ENCODE data around the gene RAB27B. TPM values are rescaled to one million over a fixed set of nuclear protein-coding genes. Genes with fewer than 3 reads are reported as not detected.

RAB27B gene
- total RNA-seq, 1 donor = 38.0 TPM

GRCh38 chr18:54857499-54857898 is 29.2 kb downstream of the RAB27B start:
- DNase-seq (ENCODE audit: low read depth) = no peak
- no peak overlapping the region for H3K4me3 ChIP-seq (ENCODE audit: low read depth, low read length)
- TF ChIP-seq CTCF (IDR thresholded peaks at IDR 0.05; ENCODE audit: insufficient read depth, low read length) = no peak

DNA sequence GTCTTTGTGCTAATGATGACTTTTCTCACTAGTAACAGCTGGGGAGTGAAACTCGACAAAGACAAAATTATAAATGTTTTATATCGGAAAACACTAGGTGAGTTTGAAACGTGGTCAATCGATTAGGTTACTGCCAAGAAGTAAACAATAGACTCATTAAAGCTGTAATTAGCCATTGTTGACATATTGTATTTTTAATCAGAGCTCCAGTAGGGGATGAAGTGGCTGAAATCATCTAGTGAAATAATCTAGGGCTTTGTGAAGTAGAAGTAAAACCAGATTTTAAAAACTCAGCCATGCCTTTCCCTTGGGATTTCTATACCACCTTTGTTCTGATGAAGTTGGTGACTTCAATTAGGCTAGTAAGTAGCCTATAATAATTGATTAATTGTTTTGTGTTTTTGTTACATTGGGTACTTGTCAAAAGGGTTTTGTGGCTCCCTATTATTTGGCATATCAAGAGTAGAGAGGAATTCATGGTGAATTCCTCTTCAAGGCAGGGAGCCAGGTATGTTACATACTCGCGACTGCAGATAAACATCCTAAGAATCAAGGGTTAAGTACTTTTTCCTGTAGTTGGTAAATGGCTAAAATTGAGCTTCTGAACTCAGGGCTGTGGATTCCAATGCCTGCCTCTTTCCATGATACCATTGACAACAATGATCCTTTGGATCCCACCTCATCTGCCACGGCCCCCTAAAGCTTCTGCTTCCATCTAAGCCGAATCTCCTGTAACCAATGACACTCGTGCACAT is 31.6 kb downstream of the RAB27B start:
- no peak for DNase-seq (ENCODE audit: low read depth)
- no peak for TF ChIP-seq CTCF (IDR thresholded peaks at IDR 0.05; ENCODE audit: insufficient read depth, low read length)
- no peak overlapping the region for H3K4me3 ChIP-seq (ENCODE audit: low read depth, low read length)

GRCh38 chr18:54860941-54861340 is 32.7 kb downstream of the RAB27B start:
- H3K4me3 ChIP-seq (ENCODE audit: low read depth, low read length) = no peak overlapping the region
- TF ChIP-seq CTCF (IDR thresholded peaks at IDR 0.05; ENCODE audit: insufficient read depth, low read length) = no peak
- DNase-seq (ENCODE audit: low read depth) = no peak

GRCh38 chr18:54867131-54867530 is 38.9 kb downstream of the RAB27B start:
- no peak for TF ChIP-seq CTCF (IDR thresholded peaks at IDR 0.05; ENCODE audit: insufficient read depth, low read length)
- H3K4me3 ChIP-seq (ENCODE audit: low read depth, low read length) = no peak overlapping the region
- DNase-seq (ENCODE audit: low read depth) = no peak

DNA sequence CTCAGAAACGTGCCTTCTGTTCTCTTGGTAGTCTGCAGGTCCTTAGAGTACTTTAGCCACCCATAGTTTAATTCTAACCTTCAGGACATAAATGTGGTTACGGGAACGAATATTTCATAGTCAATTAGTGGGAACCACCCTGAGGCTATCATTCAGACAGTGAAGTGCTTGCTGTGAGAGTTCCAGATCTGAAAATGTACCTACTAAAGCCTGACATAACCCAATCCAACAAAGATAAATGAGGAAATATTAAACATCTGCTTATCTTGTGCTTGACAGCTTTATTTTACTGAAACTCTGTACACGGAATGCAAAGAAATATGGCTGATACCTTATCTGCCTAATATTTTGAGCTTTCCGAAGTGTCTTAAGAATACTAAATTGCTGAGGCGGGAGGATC is 43.0 kb downstream of the RAB27B start:
- TF ChIP-seq CTCF (IDR thresholded peaks at IDR 0.05; ENCODE audit: insufficient read depth, low read length) = no peak
- no peak overlapping the region for H3K4me3 ChIP-seq (ENCODE audit: low read depth, low read length)
- DNase-seq (ENCODE audit: low read depth) = no peak

DNA sequence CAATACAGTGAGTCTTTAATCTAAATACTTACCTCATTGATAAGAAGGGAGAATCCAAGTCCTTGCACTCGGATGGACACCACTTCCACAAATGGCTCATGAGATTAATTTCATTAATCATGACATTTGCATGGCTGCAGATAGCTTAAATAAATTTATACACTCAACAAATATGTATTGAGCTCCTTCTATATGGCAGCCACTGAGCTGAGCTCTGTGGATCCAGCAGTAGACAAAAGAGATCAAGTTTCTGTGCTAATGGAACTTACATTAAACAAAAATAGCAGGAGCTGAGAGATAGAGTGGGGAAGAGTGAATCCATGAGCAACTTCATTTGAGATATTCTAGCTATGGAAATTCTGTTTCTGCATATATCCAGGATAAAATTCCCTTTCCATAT is 44.4 kb downstream of the RAB27B start:
- no peak for TF ChIP-seq CTCF (IDR thresholded peaks at IDR 0.05; ENCODE audit: insufficient read depth, low read length)
- H3K4me3 ChIP-seq (ENCODE audit: low read depth, low read length) = no peak overlapping the region
- no peak for DNase-seq (ENCODE audit: low read depth)

DNA sequence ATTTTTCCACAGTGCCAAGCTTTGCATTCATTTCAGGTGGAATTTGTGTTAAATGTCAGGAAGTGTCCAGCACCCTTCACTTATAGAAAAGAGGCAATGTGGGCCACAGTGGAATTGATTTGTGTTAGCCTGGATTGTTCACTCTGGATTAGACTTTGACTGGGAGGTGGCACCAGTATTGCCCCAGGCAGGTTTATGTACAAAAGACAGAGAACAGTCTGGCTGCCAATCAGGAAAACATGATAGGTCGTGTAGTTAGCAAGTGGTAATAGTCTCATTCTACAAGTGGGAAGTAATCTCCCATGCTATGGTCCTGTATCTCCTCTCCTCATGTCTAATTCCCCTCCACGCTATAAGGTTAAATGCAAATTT is 45.6 kb downstream of the RAB27B start:
- H3K4me3 ChIP-seq (ENCODE audit: low read depth, low read length) = no peak overlapping the region

More for the DNA sequence above, 45.6 kb downstream of the RAB27B start:
- DNase-seq (ENCODE audit: low read depth) = no peak
- no peak for TF ChIP-seq CTCF (IDR thresholded peaks at IDR 0.05; ENCODE audit: insufficient read depth, low read length)
